ENCODE data around the gene MALL. TPM values are rescaled to one million over a fixed set of nuclear protein-coding genes. Genes with fewer than 3 reads are reported as not detected.

MALL gene
- total and polyA plus RNA-seq, 5 donors from 2014 or later: 0.13 to 0.34 (median 0.23) TPM; not detected in 1

DNA sequence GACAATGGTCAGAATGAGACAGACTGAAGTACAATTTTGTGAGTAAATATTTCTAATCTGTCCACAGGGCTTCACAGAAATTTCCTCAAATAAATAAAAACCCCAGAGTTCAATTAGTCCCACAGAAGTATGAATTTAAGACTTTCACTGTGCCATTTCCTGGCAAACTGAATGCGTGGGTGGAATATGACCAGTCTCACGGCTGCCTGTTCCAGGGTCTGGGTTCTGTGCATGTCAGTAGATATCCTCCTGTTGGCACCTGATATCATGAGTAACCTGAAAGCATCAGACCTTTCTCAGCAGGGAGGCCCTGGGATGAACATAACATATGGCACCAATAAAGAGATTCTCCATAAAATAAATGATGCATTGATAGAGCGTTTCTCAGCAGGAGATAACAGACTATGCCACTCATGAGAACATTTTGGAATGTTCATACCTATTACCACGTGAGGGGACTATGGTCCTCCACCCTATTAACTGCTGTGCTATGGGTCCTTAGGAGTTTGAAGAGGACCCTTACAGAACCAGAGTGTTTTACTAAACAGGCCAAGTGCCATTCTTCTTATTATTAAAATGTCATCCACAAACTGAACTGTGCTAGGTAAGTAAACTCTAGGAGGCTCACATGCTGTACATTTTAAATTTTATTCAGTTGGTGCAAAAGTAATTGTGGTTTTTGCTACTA is 10.6 kb upstream of the MALL start:
- Mint-ChIP-seq H3K4me3 (no peak overlapping the region), H3K27ac (no peak overlapping the region), H3K36me3 (peaks cover 4% of the 10 kb centered on the region), H3K9me3 (peaks cover 0 to 3% (median 0%) of the 10 kb centered on the region in 7 donors), H3K27me3 (peaks cover 8% of the 10 kb centered on the region), H3K4me1 (no peaks in the 10 kb centered on the region)
- ATAC-seq (ENCODE audit: low read depth in 2 of 2) (no peak), DNase-seq (no peak)
- Histone ChIP-seq H3K4me1 (ENCODE audit: control insufficient read depth, insufficient read depth, low read length, poor library complexity, severe bottlenecking) (no peaks in the 10 kb centered on the region), H3K27me3 (ENCODE audit: control insufficient read depth, insufficient read depth, low read length) (no peaks in the 10 kb centered on the region), H3K4me3 (ENCODE audit: low read depth, low read length) (no peak overlapping the region), H3K27ac (ENCODE audit: insufficient read depth, low read length, poor library complexity, severe bottlenecking) (no peak overlapping the region), H3K36me3 (ENCODE audit: control insufficient read depth, insufficient read depth, low read length) (no peaks in the 10 kb centered on the region), H3K9me3 (ENCODE audit: control insufficient read depth in 2 of 2, low read length in 2 of 2) (no peaks in the 10 kb centered on the region)

DNA sequence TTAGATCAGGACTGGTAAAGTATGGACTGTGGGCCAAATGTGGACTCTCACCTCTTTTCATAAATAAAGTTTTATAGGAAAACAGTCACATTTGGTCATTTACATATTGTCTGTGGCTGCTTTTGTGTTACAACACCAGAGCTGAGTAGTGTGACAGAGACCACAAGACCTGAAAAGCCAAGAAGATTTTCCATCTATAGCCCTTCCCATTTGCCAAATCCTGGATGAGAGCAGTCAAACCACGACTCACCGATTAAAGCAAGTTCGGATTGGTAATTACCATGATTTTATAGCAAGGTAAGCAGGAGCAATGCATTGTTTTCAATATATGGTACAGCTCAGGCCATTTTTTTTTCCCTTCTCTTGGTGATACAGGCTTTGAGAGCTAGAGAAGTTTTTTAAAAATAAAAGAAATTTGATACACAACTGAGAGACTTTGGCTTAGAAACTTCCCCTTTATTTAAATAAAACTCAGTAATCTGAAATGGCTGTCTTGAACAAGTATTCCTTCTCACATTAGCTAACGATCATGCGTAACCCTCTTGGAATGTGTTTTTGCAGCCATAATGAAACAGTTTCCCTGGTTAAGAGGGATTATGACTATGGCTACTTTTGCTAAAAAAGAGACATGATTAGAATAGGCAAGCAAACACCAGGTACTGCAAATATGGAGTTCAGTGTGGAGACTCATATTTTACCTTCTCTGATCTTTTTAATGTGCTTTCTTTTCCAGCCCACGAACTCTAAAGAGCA is 9.5 kb upstream of the MALL start:
- H3K36me3 ChIP-seq (ENCODE audit: control insufficient read depth, insufficient read depth, low read length): no peaks in the 10 kb centered on the region
- peaks cover 3% of the 10 kb centered on the region for H3K27me3 ChIP-seq (ENCODE audit: control insufficient read depth, insufficient read depth, low read length)
- H3K9me3 Mint-ChIP-seq: peaks cover 0 to 5% (median 0%) of the 10 kb centered on the region in 7 donors
- H3K4me3 ChIP-seq (ENCODE audit: low read depth, low read length): no peak overlapping the region
- no peak overlapping the region for H3K4me3 Mint-ChIP-seq
- no peaks in the 10 kb centered on the region for H3K9me3 ChIP-seq (ENCODE audit: control insufficient read depth in 2 of 2, low read length in 2 of 2)
- peaks cover 8% of the 10 kb centered on the region for H3K27me3 Mint-ChIP-seq
- DNase-seq (no peak), ATAC-seq (ENCODE audit: low read depth in 2 of 2) (no peak)
- no peaks in the 10 kb centered on the region for H3K4me1 Mint-ChIP-seq
- H3K4me1 ChIP-seq (ENCODE audit: control insufficient read depth, insufficient read depth, low read length, poor library complexity, severe bottlenecking): no peaks in the 10 kb centered on the region
- H3K36me3 Mint-ChIP-seq: peaks cover 4% of the 10 kb centered on the region
- H3K27ac Mint-ChIP-seq: no peak overlapping the region
- H3K27ac ChIP-seq (ENCODE audit: insufficient read depth, low read length, poor library complexity, severe bottlenecking): no peak overlapping the region

DNA sequence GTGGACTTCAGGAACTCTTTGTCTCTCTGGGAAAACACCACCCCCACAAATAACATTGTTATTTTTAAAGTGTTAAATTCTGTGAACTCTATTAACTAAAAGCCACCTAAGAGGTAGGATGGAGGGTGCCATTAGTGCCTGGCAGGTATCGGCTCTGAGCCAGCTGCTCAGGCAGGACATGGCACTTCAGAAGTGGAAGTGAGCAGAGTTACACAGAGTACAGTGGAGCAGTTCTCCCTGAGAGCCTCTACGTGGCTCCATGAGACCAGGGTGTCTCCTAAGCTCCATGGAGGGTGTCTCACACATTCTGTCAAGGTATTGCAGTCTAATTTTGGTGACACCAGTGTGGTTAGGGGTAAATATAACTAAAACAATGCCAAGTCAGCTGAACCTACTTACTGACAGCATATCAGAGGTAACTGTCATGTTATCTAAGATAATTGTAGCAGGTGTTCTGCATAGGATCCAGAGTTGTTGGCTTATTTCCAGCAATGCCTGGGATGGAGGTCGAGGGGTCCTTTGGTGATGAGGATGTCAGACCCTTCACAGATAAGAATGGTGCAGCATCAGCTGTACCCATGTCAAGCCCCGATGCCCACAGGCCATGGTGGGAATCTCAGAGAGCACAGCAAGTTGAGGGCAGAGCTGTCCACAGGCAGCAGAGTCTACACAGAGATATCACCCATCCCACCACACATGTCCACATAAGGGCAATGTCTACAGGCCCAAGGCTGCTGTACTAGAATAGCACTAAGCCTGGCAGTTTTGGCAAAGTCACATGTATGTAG is 8.6 kb upstream of the MALL start:
- DNase-seq (no peak), ATAC-seq (ENCODE audit: low read depth in 2 of 2) (no peak)
- peaks cover 0 to 2% (median 0%) of the 10 kb centered on the region in 7 donors for H3K9me3 Mint-ChIP-seq
- H3K27ac ChIP-seq (ENCODE audit: insufficient read depth, low read length, poor library complexity, severe bottlenecking): no peak overlapping the region
- no peak overlapping the region for H3K4me3 ChIP-seq (ENCODE audit: low read depth, low read length)
- H3K4me1 Mint-ChIP-seq: no peaks in the 10 kb centered on the region
- H3K27me3 Mint-ChIP-seq: peaks cover 12% of the 10 kb centered on the region
- no peaks in the 10 kb centered on the region for H3K4me1 ChIP-seq (ENCODE audit: control insufficient read depth, insufficient read depth, low read length, poor library complexity, severe bottlenecking)
- H3K36me3 Mint-ChIP-seq: no peaks in the 10 kb centered on the region
- H3K27me3 ChIP-seq (ENCODE audit: control insufficient read depth, insufficient read depth, low read length): peaks cover 4% of the 10 kb centered on the region
- no peak overlapping the region for H3K27ac Mint-ChIP-seq
- H3K36me3 ChIP-seq (ENCODE audit: control insufficient read depth, insufficient read depth, low read length): no peaks in the 10 kb centered on the region
- no peaks in the 10 kb centered on the region for H3K9me3 ChIP-seq (ENCODE audit: control insufficient read depth in 2 of 2, low read length in 2 of 2)
- no peak overlapping the region for H3K4me3 Mint-ChIP-seq

DNA sequence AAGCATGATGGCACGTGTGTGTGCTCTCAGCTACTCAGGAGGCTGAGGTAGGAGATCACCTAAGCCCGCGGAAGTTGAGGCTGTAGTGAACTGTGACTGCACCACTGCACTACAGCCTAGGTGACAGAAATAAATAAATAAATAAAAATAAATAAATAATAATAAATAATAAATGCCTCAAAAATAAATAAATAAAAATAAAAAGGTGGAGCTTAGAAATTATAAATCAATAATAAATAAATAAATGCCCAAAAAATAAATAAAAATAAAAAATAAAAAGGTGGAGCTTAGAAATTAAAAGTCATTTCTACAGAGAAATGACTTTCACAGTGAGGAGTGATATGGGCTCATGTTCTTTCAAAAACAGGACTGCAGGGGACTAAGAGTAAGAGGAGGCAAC is 6.0 kb upstream of the MALL start:
- peaks cover 23% of the 10 kb centered on the region for H3K27me3 Mint-ChIP-seq
- no peak overlapping the region for H3K27ac Mint-ChIP-seq
- no peaks in the 10 kb centered on the region for H3K9me3 ChIP-seq (ENCODE audit: control insufficient read depth in 2 of 2, low read length in 2 of 2)
- H3K9me3 Mint-ChIP-seq: peaks cover 0 to 2% (median 0%) of the 10 kb centered on the region in 7 donors
- no peak overlapping the region for H3K4me3 Mint-ChIP-seq
- no peaks in the 10 kb centered on the region for H3K36me3 ChIP-seq (ENCODE audit: control insufficient read depth, insufficient read depth, low read length)
- H3K27ac ChIP-seq (ENCODE audit: insufficient read depth, low read length, poor library complexity, severe bottlenecking): no peak overlapping the region
- DNase-seq (no peak), ATAC-seq (ENCODE audit: low read depth in 2 of 2) (no peak)
- peaks cover 6% of the 10 kb centered on the region for H3K27me3 ChIP-seq (ENCODE audit: control insufficient read depth, insufficient read depth, low read length)
- H3K4me3 ChIP-seq (ENCODE audit: low read depth, low read length): no peak overlapping the region
- H3K36me3 Mint-ChIP-seq: no peaks in the 10 kb centered on the region
- H3K4me1 ChIP-seq (ENCODE audit: control insufficient read depth, insufficient read depth, low read length, poor library complexity, severe bottlenecking): no peaks in the 10 kb centered on the region
- no peaks in the 10 kb centered on the region for H3K4me1 Mint-ChIP-seq

DNA sequence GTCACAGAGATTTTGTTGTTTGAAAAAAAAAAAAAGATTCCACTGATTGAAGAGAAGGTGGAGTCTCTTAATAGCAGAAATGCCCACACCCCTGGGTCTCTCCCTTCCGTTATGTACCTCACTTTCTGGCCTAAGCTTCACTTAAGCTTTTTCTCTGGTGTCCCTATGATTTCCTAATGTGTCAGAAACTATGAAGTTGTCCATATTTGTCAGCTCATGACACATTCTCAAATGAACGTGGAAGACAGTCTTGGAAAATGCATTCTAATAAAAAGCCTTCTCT is 5.4 kb upstream of the MALL start:
- peaks cover 0 to 2% (median 0%) of the 10 kb centered on the region in 7 donors for H3K9me3 Mint-ChIP-seq
- no peak overlapping the region for H3K27ac ChIP-seq (ENCODE audit: insufficient read depth, low read length, poor library complexity, severe bottlenecking)
- H3K9me3 ChIP-seq (ENCODE audit: control insufficient read depth in 2 of 2, low read length in 2 of 2): no peaks in the 10 kb centered on the region
- no peaks in the 10 kb centered on the region for H3K36me3 ChIP-seq (ENCODE audit: control insufficient read depth, insufficient read depth, low read length)
- H3K4me1 Mint-ChIP-seq: no peaks in the 10 kb centered on the region
- no peak for ATAC-seq (ENCODE audit: low read depth in 2 of 2)
- H3K36me3 Mint-ChIP-seq: no peaks in the 10 kb centered on the region
- no peaks in the 10 kb centered on the region for H3K4me1 ChIP-seq (ENCODE audit: control insufficient read depth, insufficient read depth, low read length, poor library complexity, severe bottlenecking)
- peaks cover 6% of the 10 kb centered on the region for H3K27me3 ChIP-seq (ENCODE audit: control insufficient read depth, insufficient read depth, low read length)
- H3K27ac Mint-ChIP-seq: no peak overlapping the region
- no peak overlapping the region for H3K4me3 ChIP-seq (ENCODE audit: low read depth, low read length)
- H3K27me3 Mint-ChIP-seq: peaks cover 23% of the 10 kb centered on the region
- no peak overlapping the region for H3K4me3 Mint-ChIP-seq
- DNase-seq: no peak

DNA sequence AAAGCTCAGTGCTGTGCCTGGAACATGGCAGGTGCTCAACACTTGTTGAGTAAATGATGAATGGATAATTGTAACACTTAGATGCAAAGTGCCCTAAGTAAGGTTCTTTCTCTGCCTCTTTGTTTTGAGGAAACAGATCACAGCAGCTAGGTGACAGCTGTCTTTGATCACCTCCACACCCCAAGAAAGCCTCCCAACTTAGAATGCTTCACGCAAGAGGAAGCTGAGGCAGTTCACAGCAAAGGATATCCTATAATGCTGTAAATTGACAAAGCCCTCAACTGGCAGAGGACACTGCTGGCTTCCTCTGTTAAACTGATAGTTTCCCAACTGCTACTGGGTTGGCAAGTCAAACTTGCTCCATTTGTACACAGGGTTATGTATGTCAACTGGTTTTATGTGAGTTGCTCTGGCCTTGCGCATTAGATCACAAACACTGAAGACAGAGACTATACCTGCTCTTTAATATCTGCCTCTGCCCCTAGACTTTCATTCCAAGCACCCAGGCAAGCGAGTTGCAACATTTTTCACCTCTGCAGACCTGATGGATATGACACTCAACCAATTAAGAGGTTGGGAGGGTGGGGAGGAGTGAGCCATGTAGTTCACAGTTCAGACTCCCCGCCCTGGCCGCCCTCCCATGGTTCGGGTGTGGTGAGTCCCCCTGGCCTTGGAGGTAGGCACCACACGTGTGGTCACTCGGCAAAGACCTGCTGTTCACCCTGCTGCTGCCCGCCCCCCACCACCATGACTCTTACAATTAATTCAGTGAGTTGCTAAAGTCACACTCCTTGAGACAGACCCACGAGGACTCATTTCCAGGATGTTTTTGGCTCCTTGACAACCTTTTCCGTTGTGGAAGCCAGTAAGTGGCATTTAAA is 4.8 kb upstream of the MALL start:
- no peaks in the 10 kb centered on the region for H3K4me1 Mint-ChIP-seq
- Histone ChIP-seq H3K27me3 (ENCODE audit: control insufficient read depth, insufficient read depth, low read length) (peaks cover 6% of the 10 kb centered on the region), H3K36me3 (ENCODE audit: control insufficient read depth, insufficient read depth, low read length) (no peaks in the 10 kb centered on the region), H3K9me3 (ENCODE audit: control insufficient read depth in 2 of 2, low read length in 2 of 2) (no peaks in the 10 kb centered on the region), H3K4me3 (ENCODE audit: low read depth, low read length) (no peak overlapping the region), H3K4me1 (ENCODE audit: control insufficient read depth, insufficient read depth, low read length, poor library complexity, severe bottlenecking) (no peaks in the 10 kb centered on the region), H3K27ac (ENCODE audit: insufficient read depth, low read length, poor library complexity, severe bottlenecking) (no peak overlapping the region)
- H3K36me3 Mint-ChIP-seq: no peaks in the 10 kb centered on the region
- peaks cover 23% of the 10 kb centered on the region for H3K27me3 Mint-ChIP-seq
- no peak overlapping the region for H3K27ac Mint-ChIP-seq
- no peak overlapping the region for H3K4me3 Mint-ChIP-seq
- ATAC-seq (ENCODE audit: low read depth in 2 of 2): no peak
- DNase-seq: peak in 1 of 3 donors; percentile 12
- H3K9me3 Mint-ChIP-seq: peaks cover 0 to 2% (median 0%) of the 10 kb centered on the region in 7 donors

DNA sequence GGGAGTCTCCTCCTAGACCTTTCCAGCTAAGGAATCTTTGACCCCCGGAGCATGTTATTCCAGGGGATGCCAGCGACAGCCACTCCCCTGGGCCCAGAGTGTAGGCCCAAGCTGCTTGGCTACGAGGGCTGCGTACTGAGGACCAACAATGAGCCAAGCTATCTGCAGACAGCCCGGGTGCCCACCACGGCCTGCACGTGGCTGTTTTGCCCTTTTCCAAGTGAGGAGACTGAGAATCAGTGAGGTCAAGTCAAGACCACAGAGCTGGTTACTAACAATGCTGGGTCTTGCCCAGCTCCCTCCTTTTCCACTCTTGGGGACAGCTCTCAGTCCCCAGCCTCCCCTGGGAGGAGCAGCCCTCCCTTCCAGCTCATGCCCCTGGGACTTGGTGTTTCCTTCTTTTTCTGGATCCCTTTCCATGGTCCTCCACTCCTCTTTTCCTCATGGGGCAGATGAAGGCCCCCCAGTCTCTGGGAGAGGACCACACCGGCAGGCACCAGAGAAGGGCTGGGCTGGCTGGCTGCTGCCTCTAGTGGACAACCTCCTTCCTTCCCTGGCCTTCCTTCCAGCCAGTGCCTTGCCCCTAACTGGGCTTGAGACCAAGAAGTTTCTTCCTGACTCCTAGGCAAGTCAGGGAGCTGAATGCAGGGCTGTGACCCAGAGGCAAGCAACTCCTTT is 550 bp upstream of the MALL start:
- H3K27me3 Mint-ChIP-seq: peaks cover 29% of the 10 kb centered on the region
- peaks cover 3% of the 10 kb centered on the region for H3K36me3 Mint-ChIP-seq
- ATAC-seq (ENCODE audit: low read depth in 2 of 2): no peak
- Histone ChIP-seq H3K27ac (ENCODE audit: insufficient read depth, low read length, poor library complexity, severe bottlenecking) (no peak overlapping the region), H3K4me1 (ENCODE audit: control insufficient read depth, insufficient read depth, low read length, poor library complexity, severe bottlenecking) (no peaks in the 10 kb centered on the region), H3K36me3 (ENCODE audit: control insufficient read depth, insufficient read depth, low read length) (no peaks in the 10 kb centered on the region), H3K27me3 (ENCODE audit: control insufficient read depth, insufficient read depth, low read length) (peaks cover 6% of the 10 kb centered on the region), H3K4me3 (ENCODE audit: low read depth, low read length) (no peak overlapping the region), H3K9me3 (ENCODE audit: control insufficient read depth in 2 of 2, low read length in 2 of 2) (no peaks in the 10 kb centered on the region)
- H3K9me3 Mint-ChIP-seq: peaks cover 0 to 4% (median 1%) of the 10 kb centered on the region in 7 donors
- H3K27ac Mint-ChIP-seq: no peak overlapping the region
- DNase-seq: no peak
- no peaks in the 10 kb centered on the region for H3K4me1 Mint-ChIP-seq
- no peak overlapping the region for H3K4me3 Mint-ChIP-seq
